ENCODE data around the gene WAPL.

DNA sequence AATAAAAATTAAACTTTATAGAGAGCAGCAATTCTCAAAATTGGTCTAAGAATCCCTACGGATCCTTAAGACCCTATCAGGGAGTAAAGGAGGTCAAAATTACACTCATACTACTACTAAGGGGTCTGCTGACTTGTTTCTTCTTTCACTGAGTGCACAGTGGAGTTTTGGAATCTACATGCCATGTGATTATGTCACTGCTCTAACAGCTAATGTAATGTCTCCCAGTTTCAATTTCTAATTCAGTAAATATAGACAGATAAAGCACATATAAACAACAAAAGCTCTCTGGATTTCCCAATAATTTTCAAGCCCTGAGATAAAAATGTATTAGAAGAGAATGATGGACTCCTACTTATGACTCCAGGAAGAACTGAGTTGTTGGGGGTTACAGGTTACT, 74.6 kb downstream of the WAPL start:
- TF ChIP-seq, protein P1, sequence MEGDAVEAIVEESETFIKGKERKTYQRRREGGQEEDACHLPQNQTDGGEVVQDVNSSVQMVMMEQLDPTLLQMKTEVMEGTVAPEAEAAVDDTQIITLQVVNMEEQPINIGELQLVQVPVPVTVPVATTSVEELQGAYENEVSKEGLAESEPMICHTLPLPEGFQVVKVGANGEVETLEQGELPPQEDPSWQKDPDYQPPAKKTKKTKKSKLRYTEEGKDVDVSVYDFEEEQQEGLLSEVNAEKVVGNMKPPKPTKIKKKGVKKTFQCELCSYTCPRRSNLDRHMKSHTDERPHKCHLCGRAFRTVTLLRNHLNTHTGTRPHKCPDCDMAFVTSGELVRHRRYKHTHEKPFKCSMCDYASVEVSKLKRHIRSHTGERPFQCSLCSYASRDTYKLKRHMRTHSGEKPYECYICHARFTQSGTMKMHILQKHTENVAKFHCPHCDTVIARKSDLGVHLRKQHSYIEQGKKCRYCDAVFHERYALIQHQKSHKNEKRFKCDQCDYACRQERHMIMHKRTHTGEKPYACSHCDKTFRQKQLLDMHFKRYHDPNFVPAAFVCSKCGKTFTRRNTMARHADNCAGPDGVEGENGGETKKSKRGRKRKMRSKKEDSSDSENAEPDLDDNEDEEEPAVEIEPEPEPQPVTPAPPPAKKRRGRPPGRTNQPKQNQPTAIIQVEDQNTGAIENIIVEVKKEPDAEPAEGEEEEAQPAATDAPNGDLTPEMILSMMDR (IDR thresholded peaks at IDR 0.05): no peak
- TF ChIP-seq POLR2A (IDR thresholded peaks at IDR 0.05): no peak
